GM12891 (cell line): Measurements from ENCODE around the gene FBN1.

Experiments
- DNase-seq: peaks from one replicate; pipeline ENCODE4 v3.0.0; 2011; ENCODE audit warnings: low spot score; ENCODE audit not compliant: insufficient read length
- FAIRE-seq: peaks from 2 replicates; lab custom pipeline; 2011; peaks lifted over from hg19 to GRCh38; lab: Jason Lieb, UNC
- PAX5 ChIP-seq: IDR thresholded peaks from 2 replicates; pipeline ENCODE4 v1.6.1; 2011; ENCODE audit warnings: low read length, moderate library complexity, mild to moderate bottlenecking; ENCODE audit not compliant: insufficient read depth, severe bottlenecking
- POLR2A ChIP-seq: IDR thresholded peaks from 2 replicates; pipeline ENCODE4 v1.6.1; 2011; ENCODE audit warnings: low read depth, low read length, control low read depth
- POLR2AphosphoS5 ChIP-seq: IDR thresholded peaks from 2 replicates; pipeline ENCODE4 v1.6.1; 2011; ENCODE audit warnings: low read depth, low read length, control low read depth
- POU2F2 ChIP-seq: IDR thresholded peaks from 2 replicates; pipeline ENCODE4 v1.6.1; 2011; ENCODE audit warnings: low read depth, mild to moderate bottlenecking, control low read depth, low read length, moderate library complexity
- SPI1 ChIP-seq: IDR thresholded peaks from 2 replicates; pipeline ENCODE4 v1.6.1; 2011; ENCODE audit warnings: low read depth, low read length, control low read depth
- TAF1 ChIP-seq: IDR thresholded peaks from 2 replicates; pipeline ENCODE4 v1.6.1; 2011; ENCODE audit warnings: low read depth, low read length, control low read depth

The FBN1 gene

GRCh38 chr15:48584812-48585563 lies 60.5 kb downstream of the FBN1 start:
- FAIRE-seq (no peak), DNase-seq (no peak)
- TF ChIP-seq POLR2AphosphoS5 = no peak
- no peak for TF ChIP-seq POLR2A
- no peak for TF ChIP-seq TAF1
- TF ChIP-seq PAX5 = no peak
- TF ChIP-seq POU2F2 = no peak
- TF ChIP-seq SPI1 = no peak

- FAIRE-seq = no peak
- no peak for TF ChIP-seq PAX5
- no peak for TF ChIP-seq POU2F2
- TF ChIP-seq POLR2AphosphoS5 = no peak
- TF ChIP-seq SPI1 = no peak
- no peak for TF ChIP-seq POLR2A
- no peak for TF ChIP-seq TAF1
- no peak for DNase-seq
Observed at GRCh38 chr15:48584090-48584811, 61.3 kb downstream of the FBN1 start.

GRCh38 chr15:48582452-48583247 lies 62.9 kb downstream of the FBN1 start:
- DNase-seq (no peak), FAIRE-seq (no peak)
- TF ChIP-seq PAX5 (no peak), POU2F2 (no peak), TAF1 (no peak), SPI1 (no peak), POLR2AphosphoS5 (no peak), POLR2A (no peak)

- DNase-seq (no peak), FAIRE-seq (no peak)
- TF ChIP-seq PAX5 (no peak), TAF1 (no peak), SPI1 (no peak), POLR2AphosphoS5 (no peak), POLR2A (no peak), POU2F2 (no peak)
Observed at GRCh38 chr15:48581219-48581618, 64.3 kb downstream of the FBN1 start.

GRCh38 chr15:48580736-48581135 lies 64.8 kb downstream of the FBN1 start:
- no peak for DNase-seq
- no peak for FAIRE-seq
- TF ChIP-seq TAF1 (no peak), PAX5 (no peak), POU2F2 (no peak), POLR2A (no peak), POLR2AphosphoS5 (no peak), SPI1 (no peak)

GRCh38 chr15:48579945-48580671 lies 65.4 kb downstream of the FBN1 start:
- DNase-seq = no peak
- no peak for TF ChIP-seq POU2F2
- no peak for TF ChIP-seq POLR2A
- no peak for TF ChIP-seq TAF1
- no peak for TF ChIP-seq SPI1
- TF ChIP-seq PAX5 = no peak
- no peak for TF ChIP-seq POLR2AphosphoS5
- no peak for FAIRE-seq

- FAIRE-seq (no peak), DNase-seq (no peak)
- no peak for TF ChIP-seq POLR2AphosphoS5
- TF ChIP-seq PAX5 = no peak
- TF ChIP-seq SPI1 = no peak
- no peak for TF ChIP-seq POLR2A
- TF ChIP-seq POU2F2 = no peak
- TF ChIP-seq TAF1 = no peak
Observed at GRCh38 chr15:48578965-48579364, 66.5 kb downstream of the FBN1 start.

GRCh38 chr15:48577469-48577868 lies 68.0 kb downstream of the FBN1 start:
- no peak for DNase-seq
- TF ChIP-seq POLR2AphosphoS5 (no peak), TAF1 (no peak), SPI1 (no peak)
- FAIRE-seq = no peak

- FAIRE-seq (no peak), DNase-seq (no peak)
- TF ChIP-seq POU2F2 (no peak), SPI1 (no peak), POLR2A (no peak), TAF1 (no peak), POLR2AphosphoS5 (no peak), PAX5 (no peak)
Observed at GRCh38 chr15:48574187-48574586, 71.3 kb downstream of the FBN1 start.
